GM18508 (cell line): ENCODE data around the gene MYLIP.

ENCODE experiments used
- ATAC-seq: cut with Tn5 transposase; IDR thresholded peaks from one replicate; pipeline ENCODE4 v1.9.1; 2021; ENCODE audit warnings: moderate number of reproducible peaks; ENCODE audit not compliant: insufficient read depth, unreplicated experiment

MYLIP gene

DNA sequence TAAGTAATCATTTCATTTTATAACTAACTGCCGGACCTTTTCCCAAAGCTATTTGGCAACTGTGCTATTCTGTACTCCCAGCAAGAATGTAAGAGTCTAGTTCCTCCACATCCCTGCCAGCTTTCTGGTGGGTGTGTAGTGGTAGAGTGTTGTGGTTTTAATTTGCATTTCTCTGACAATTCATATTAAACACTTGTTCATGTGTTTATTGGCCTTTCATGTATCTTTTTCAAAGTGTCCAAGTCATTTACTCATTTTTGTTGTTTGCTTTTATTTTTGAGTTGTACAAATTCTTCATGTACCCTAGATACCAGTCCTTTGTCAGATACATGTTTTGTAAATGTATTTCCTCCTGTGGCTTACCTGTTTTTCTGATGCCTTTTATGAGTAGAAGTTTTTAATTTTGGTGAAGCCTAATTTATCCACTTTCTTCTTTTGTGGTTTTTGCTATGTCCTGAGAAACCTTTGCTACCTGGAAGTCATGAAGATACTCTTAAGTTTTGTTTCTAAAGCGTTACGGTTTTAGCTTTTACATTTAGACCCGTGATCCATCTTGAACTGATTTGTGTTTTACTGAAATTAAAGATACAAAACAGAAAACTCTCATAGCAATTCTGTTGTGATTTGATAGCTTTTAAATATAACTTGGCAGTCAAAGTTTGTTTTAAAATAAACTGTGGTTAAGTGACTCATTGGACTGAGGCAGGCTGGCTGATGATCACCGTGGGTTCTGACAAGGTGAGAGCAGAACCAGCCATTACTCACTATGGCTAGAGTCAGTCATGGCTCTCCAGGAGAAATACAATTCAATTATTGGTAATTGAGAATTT, 8.0 kb downstream of the MYLIP start:
- ATAC-seq = no peak

DNA sequence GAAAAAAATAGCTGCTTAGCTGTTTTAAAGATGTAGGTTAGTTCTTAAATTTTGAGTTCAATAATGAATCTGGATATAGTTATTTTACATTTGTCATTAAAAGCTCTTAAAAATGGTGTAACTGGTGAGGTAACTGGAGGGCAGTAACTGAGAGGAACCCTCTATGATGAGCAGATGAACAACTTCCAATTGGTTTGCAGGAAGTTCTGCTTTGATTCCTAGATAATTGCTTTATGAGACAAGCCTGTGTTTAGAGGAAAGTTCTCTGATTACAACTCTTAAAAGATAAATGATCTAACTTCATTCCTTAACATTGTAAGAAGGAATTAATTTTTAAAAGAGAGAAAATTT, 8.5 kb downstream of the MYLIP start:
- ATAC-seq = no peak

DNA sequence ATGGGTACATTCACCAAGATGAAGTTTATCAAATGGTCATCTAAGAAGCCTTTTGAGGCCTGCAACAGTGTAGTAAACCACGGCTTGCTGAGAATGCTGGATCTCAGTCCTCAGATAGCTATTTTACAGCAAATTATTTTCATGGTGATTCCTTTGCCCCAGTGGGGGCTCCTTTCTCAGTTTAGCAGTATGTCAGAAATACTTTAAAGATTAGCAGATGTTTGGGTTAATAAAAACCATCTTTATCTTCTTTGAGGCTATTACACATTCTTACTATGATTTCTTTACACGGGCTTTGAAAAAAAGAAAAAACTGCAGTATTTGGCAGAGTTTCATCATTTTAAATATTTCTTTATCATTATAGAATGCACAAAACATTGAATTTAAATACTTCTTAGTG, 10.7 kb downstream of the MYLIP start:
- ATAC-seq = no peak

DNA sequence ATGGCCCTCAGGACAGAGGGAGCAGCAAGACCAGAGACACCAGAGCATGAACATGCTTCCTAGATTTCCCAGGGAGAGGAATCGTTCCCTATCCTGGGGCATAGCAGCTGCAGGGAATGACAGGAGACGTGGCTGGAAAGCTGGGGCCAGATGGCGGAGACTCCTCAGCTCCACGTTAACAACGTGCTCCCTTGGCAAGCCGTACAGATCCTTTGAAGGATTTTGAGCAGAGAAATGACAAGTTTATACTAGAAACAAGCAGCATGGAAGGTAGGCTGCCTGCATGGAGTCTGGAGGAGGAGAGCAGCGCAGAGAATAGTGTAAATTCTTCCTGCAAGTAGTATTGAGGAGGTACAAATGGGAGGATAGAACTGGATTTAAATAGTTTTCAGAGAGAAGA, 11.7 kb downstream of the MYLIP start:
- no peak for ATAC-seq

DNA sequence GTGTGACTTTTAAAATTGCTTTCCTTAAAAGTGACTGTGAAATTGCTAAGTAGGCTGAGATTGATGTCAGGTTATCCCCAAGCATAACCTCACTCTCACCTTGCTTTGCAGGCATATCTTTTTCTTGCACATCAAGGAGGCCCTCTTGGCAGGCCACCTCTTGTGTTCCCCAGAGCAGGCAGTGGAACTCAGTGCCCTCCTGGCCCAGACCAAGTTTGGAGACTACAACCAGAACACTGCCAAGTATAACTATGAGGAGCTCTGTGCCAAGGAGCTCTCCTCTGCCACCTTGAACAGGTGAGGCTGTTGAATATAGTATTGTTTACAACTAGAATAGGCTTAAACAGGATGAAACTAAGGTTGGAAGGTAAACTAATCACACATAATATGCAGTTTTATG, 12.6 kb downstream of the MYLIP start:
- ATAC-seq = no peak

DNA sequence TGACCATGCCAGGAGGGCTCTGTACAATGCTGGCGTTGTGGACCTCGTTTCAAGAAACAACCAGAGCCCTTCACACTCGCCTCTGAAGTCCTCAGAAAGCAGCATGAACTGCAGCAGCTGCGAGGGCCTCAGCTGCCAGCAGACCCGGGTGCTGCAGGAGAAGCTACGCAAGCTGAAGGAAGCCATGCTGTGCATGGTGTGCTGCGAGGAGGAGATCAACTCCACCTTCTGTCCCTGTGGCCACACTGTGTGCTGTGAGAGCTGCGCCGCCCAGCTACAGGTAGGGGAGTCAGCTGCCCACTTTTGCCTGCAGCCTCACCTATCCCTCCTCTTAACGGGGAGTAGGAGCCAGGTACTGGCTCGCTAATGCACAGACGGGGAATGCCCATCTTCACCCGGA, 16.2 kb downstream of the MYLIP start:
- ATAC-seq = no peak

DNA sequence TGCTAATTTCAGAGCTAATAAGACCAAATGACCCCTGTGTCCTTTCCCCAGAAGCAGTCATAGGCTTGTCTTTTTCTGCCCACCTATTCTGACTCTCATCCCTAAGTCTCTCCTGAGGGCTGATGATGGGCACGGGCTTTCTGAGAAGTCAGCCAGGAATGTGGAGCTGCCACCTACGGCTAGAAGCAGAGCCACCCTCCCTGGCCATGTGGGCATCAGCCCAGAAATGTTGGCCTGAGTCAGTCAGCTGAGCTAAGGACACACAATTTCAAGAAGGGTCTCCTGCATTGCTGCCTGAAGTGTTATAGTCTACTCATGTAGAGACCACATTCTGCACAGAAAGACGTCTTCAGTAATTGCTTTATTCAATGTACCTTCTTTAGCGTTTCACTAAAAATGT, 17.1 kb downstream of the MYLIP start:
- no peak for ATAC-seq

DNA sequence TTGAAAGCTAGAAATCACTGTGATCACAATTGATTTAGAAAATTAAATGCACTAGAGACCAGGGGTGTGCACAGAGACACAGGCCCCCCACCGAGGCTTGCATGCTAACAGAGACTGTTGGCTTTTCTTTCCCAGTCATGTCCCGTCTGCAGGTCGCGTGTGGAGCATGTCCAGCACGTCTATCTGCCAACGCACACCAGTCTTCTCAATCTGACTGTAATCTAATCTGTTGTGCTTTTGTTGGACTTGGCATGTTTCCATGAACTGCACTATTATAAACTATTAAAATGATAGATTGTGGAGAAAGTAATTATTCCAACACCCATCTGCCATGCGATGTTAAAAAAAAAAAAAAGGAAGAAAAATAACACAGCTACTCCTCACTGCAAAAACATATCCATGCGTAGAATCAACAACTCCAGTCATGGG, 17.7 kb downstream of the MYLIP start:
- ATAC-seq = no peak

DNA sequence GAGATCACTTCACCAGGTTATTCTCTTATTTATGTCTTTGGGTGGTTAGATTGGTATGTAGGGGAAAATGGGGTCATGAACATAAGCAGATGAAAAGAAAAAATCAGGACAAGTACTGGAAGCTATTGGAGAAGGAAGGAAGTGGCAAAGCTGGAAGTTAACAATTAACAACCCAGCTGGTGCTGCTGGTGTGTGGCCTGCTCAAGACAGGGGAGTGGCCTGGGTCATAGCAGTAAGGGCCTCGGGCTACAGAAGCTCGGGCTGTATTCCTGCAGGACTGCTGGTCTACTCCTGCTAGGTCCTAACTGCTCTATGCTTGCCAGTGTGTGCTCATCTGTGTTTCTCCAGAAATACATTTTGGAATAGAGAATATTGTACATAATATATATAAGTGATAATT, 19.6 kb downstream of the MYLIP start:
- ATAC-seq = no peak

DNA sequence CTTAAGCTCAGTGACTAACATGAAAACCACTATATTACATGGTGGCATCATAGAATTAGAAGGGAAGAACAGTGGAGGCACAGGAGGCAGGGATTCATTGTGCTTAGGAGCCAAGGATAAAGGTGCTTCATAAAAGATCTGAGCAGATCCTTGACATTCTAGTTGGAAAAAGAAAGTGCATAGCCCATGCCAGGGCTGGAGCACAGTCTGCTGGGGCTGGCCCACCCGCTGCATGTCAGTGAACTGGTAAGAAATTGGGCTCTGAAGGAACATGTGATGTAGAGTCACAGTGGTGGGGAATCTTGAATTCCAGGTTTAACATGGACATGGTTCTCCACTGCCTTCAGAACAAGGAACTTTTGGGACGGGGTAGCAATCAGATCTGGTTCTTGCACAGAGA, 20.4 kb downstream of the MYLIP start:
- no peak for ATAC-seq

DNA sequence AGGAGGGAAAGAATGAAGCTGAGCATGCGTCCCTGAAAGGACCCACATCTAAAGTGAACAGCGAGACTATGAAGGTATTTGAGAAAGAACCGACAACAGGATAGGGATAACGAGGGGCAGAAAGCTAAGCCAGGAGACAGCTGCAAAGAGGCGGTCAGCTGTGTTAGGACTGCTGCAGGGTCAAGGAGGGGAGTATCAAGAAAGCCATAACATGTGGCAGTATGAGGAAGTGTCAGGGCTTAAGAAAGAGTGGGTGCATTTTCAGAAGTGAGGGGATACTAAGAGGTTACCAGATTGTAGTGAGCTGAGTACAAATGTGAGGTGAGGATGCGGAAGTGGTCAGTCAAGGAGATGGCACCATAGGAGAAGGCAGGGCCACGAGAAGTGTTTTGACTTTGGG, 21.2 kb downstream of the MYLIP start:
- ATAC-seq = no peak

DNA sequence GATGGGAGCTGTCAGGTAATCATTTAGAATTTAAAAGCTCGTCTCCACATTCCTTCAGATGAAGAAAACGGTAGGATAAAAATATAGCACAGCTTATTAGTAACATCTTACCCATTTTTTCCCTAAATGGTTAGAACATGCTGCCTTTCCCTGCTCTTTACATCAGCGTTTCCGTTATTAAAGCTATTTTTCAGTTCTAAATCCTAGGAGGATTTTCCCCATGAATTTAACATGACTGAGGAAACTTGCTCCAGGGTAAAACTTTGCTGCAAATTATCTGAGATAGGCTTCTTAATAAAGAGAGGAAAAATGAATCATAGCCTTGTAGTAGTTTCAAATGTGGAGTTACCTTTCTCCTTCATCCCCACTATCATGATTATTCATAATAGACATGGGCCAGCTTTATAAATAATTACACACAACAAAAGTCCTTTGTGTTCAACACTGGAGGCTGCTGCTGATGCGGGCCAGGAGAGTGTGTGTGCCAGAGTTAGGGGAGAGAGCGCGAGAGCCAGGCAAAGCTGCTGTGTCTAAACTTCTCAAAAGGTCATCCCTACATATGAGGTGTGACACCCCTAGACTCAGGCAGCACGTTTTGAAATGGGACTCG, 24.4 kb downstream of the MYLIP start:
- ATAC-seq = no peak

DNA sequence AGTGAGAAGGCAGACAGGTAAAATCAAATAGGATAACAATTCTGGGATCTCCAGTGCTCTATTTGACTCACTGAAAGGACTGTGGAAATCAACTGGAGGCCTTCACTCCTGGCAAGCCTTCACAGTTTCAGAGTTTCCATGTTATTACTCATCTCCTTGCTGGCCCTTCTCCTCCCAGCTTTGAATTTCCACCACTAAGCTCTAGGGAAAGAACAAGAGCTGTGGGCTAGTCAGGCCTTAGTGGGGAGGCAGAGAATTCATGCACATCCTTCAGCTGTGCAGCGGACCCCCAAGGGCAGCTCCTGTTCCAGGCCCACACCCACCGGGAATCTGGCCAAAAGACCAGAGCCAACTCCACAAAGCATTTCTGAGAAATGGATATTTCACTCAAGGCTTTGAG, 26.0 kb downstream of the MYLIP start:
- ATAC-seq = no peak

DNA sequence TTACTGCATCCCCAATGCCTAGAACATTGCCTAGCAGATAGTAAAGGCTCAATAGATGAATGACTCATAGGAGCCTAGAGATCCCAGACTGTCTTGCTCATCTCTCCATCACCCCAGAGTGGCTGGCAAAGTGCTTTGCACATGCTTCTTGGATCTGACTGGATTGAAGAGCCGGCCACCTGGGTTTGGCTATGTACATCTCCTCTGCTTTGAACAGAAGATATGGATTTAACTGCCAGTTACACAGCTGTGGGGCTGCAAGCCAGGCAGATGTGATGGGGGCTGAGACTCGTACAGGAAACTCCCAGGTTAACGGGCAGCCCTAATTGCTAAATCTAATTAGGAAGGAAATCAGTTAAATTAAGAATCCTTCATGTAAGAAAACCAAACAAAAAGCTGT, 28.6 kb downstream of the MYLIP start:
- no peak for ATAC-seq

DNA sequence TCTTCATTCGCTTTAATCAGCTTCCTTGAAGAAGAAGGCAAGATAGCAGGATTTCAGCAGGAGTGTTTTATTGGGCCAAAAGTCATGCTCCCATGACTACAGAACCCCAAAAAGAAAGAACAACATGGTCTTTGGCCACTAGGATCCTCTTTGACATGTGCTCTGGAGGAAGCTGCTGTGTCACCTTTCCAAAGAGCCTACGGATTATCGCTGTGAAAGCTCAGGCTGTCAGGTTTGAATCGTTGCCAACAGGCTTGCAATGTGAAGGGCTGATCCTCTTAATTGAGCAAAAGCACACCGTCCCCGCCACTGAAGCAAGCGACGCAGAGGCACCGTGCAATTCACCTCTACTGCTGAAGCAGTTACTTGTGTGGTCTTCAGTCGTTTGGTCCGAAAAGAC, 29.0 kb downstream of the MYLIP start:
- ATAC-seq = no peak

DNA sequence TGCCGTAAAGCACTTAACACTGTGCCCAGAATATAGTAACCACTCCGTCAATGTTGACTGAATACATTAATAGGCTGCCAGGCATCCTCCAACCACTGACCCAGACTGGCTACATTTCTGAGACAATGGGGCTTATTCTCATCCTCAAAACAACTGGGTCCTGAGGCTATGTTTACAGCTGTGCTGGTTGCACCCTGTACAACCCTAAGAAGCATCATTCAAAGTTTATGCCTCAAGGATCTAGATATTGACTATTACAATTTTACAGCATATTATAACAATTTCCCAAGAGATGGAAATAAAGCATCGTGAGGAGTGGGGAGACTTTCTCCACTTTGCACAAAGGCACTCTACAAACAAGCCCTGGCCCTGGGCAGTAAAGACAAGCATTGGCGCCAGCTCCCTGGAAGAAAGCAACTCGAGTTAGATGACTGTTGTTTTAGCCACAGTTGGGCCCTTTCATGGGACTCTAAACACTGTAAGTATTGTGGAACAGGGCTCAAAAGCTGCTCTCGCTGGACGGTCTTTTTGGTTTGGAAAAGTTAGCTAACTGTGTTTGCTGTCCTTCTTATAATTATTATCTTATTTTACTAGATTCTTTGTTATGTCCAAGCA, 30.2 kb downstream of the MYLIP start:
- ATAC-seq = no peak

DNA sequence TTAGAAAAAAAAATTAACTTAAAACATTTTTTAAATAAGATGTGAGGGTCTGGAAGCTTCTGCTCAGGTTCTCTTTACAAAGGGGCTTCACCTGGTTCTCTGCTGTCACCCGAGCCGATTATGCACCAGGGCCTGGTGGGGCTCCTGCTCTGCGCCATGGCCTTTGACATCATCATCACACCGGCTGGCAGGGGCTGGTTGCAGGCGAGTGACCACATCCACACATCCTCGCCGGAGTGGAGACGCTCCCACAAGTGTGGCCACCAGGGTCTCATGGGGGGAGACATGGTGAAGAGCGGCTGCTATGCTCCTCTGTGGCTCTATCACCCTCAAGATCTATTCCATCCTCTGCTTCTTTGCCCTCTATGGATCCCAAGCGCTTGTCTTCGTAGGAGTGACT, 31.9 kb downstream of the MYLIP start:
- no peak for ATAC-seq

DNA sequence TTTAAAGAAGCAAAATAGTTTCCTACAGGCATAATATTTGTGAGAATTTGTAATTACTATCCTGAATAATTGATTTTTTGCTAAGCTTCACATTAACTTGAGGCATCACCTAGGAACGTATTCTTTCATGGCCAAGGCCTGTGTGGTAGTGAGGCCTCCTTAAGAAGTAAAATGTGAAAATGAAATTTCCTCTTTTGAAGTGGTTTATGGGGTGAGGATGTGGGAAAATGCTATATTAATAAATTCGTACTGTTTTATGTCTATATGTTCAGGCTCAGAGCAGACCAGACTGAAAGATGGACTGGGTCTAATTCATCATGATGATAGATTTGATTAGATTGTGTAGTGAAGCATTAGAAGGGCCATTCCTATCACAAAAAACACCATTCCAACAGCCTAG, 33.1 kb downstream of the MYLIP start:
- no peak for ATAC-seq

DNA sequence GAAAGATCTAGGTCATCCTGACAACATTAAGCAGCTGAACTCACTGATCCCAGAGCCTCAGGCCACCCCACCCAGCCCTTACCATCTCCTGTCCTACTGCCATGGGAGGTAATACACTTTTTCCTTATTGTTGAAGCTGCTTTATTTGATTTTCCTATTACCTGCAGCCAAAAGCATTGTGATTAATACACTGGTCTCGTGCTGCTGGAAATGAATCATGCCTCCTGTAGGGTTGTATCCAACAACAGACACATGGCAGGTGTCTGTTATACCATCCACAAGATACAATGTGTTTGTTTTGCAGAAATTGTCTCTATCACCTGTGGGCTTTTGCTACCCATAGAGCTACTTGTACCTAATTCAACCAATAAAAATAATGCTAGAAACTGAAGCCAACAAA, 34.2 kb downstream of the MYLIP start:
- ATAC-seq = no peak

DNA sequence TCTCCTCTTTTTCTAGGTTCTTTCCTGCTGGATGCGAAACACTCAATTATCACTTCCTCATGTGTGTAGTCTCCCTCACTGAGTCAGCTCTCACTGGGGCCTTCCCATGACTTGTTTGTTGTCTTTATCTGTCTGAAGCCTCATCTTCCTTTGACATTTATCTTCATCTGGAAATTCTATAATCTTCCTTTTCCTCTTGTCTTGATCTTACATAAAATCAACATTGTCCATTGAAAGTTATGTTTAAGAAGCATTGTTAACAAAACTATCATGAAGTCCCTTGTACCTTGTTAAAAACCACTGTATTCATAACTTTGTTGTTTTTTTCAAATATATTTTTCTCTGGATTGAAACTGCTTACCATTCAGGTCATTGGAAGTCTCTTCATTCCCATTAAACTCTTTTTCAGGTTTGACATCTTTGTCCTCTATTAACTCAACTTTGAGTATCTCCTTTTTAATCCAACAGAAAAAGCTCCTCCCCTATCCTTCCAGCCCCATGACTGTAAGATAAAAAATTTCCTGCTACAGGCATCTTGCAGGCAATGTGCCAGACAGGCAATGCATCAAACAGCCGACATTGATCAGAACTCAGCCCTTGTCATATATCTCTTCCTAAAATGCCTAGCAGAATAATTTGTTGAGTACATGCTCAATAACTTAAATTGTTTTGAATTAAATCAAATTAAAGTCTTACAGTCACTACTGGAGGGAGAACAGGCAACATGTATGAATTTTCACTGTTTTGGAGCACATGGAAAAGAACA, 34.8 kb downstream of the MYLIP start:
- no peak for ATAC-seq

DNA sequence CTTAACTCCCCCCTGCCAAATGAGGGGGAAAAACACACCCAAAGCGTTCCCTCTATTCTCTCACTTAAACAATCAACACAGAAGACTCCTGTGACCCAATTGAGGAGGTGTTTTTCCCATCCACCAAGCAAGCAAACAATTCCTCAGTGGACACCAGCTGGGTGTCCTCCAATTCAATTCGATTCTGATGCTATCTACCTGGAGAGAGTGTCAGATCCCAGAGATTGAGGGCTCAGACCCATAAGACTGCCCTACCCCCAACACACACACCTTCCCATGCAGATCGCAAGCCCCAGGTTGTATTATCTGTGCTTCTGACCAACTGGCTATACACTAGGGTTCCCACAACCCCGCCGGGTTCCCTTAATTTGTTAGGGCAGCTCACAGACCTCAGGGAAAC, 36.8 kb downstream of the MYLIP start:
- ATAC-seq = no peak
